ENCODE data around the gene DISC1.

GRCh38 chr1:232066521-232066920, 439.9 kb downstream of the DISC1 start:
- no peak for TF ChIP-seq CTCF (conservative IDR thresholded peaks at IDR 0.05)
- TF ChIP-seq ZFX (IDR thresholded peaks at IDR 0.05): no peak
